Germinal center (tissue), 1 donor: ENCODE measurements around the gene GPR108.
"Not testable (repeated sequence)": the region's sequence is repeated elsewhere in the genome, so short reads cannot be mapped to it uniquely, and the experiment has no call there.

Experiments
- DNase-seq: peaks from one replicate; pipeline ENCODE4 v3.0.0; 2012; ENCODE audit warnings: mixed read lengths, low spot score

Gene GPR108

DNA sequence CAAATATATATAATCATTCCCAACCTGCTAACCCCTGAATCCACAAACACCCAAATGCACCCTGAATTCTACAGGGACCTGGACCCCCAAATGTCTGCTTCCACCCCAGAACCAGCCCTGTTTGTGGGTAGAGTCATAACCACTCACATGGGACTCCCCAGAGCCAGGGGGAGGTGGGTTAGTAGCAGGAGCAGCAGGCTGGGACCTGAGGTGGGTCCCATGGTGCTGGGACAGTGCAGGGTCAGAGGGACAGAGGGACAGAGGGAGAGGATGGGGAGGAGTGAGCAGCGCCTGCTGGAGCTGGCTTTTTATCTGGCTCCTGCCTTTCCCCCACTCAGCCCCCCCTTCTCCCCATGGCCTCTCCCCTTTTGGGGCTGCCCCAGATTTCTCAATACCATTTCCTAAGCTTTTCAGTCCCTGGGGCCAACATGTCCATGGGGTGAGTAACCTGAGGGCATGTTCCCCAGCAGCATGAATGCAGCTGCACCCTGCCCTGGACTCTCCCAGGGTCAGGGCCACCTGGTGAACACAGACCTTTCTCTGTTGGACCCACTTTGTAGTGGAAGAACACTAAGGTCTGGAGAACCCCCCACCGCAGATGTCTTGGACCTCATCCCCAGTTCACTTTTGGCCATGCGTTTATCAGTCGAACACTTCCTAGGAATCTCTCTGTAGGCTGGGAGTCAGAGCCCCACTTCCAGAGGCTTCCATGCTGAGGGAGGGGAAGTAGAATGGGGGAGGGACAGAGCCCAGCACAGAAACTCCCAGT is 16.8 kb downstream of the GPR108 start, which contains the start of gene C3:
TSS of gene C3 (minus strand) at position 282 of the 769 bp plus-strand sequence. CDS start at position 221, 61 bp downstream.
- DNase-seq = no peak

- DNase-seq = no peak
Measured at GRCh38 chr19:6719992-6720368, 17.4 kb downstream of the GPR108 start.

DNA sequence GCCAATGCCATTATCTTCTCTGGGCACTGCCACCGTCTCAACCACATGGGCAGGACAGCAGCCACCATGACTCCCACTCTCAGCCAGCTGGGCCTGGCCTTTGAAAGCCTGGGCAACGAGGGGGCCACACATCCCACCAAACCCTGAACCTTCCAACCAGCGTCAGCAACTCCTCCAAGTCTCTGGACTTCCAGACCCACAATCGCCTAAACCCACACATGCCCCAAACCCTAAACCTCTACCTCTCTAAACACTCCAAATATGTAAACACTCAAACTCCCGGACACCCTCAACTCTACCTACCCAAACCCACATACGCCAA is 17.9 kb downstream of the GPR108 start:
- no peak for DNase-seq

DNA sequence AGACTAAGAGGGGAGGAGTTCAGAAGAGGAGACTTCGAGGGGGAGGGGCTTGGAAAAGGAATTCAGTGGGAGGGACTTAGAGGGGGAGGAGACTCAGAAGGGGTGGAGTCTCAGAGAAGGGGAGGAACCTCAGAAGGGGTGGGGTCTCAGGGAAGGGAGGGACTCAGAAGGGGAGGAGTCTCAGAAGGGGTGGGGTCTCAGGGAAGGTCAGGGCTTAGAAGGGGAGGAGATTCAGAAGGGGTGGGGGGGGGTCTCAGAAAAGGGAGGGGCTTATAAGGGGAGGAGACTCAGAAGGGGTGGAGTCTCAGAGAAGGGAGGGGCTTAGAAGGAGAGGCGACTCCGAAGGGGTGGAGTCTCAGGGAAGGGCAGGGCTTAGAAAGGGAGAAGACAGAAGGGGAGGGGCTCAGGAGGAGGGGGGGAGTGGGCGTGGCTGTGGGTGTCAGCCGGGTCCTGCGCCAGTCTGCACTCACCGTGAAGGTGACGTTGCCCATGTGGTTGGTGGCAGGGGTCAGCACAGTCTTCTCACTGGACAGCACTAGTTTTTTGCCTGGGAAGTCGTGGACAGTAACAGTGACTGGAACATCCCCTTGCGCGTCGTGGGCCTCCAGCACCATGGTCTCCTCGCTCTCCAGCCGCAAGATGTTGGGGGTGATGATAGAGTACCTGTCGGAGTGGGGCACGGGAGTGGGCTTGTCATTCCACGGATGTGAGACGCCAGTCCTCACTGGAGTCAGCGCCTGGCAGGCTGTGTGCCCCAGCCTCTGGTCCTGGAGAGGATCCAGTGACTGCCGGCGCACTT is 18.4 kb downstream of the GPR108 start:
- DNase-seq = peak; percentile 56

- DNase-seq = no peak
Measured at GRCh38 chr19:6718111-6718740, 19.2 kb downstream of the GPR108 start.

- DNase-seq = no peak
Measured at GRCh38 chr19:6717441-6717971, 19.9 kb downstream of the GPR108 start.

DNA sequence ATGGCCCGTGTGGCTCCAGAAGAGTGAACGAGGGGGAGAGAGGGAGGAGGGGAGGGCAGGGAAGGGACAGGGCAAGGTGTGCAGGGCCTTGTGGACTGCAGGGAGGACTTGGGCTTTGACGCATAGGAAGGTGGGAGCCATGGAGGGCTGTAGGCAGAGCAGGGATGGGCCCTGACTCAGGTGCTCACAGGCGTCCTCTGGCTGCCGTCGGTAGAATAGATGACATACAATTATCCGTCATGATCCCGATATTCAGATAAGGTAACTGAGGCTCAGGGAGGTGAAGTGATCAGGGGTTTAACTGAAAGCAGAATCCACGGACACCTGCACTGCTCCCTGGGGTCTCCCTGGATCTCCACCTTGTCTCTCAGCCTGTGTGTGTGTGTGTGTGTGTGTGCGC is 20.3 kb downstream of the GPR108 start:
- no peak for DNase-seq

DNA sequence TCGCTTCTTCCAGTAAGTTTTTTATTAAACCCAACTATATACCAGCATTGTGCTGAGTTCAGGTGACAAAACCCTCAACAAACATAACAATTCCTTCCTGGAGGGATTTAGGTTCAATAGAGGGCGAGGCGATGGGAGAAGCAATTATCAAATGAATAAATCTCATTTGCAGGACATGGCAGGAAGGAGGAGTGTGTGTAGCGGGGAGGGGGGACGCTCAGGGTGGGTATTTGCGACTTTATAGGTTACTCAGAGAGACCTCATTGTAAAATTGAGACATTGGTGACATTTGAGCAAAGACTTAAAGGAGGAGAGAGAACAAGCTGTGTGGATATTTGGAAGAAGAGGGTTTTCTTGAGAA is 20.8 kb downstream of the GPR108 start:
- no peak for DNase-seq

GRCh38 chr19:6714749-6715555 is 22.4 kb downstream of the GPR108 start:
- no peak for DNase-seq

DNA sequence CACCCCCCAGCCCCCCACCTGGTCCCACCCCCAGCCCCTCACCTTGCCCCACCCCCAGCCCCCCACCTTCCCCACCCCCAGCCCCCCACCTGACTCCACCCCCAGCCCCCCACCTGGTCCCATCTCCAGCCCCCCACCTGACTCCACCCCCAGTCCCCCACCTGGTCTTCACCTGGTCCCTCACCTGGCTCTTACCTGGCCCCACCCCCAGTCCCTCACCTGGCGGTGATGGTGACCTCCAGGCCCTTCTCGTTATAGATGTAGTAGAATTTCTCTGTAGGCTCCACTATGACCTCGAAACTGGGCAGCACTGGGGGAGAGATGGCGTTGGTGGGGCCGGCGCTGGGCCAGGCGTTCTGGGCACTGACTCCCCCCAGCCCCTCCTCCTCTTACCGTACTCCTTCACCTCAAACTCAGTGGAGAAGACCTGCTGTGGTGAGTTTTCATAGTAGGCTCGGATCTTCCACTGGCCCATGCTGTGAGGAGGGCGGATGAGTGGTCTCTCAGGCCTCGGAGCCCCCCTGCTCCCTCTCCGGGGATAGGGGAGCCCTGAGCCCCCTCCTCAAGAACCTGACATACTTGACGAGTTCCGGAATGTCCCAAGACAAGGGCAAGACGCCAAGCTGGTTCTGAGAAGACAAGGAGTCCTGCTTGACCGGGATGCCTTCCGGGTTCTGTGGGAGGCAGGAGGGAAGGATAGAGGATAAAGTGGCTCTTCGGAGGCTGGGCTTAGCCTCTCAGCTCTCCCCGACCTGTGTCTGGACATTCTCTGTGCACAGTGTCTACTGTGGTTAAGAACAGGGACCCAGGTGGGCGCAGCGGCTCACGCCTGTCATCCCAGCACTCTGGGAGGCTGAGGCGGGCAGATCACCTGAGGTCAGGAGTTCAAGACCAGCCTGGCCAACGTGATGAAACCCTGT is 23.3 kb downstream of the GPR108 start:
- DNase-seq = no peak

- no peak for DNase-seq
Measured at GRCh38 chr19:6712692-6713670, 24.4 kb downstream of the GPR108 start.

- DNase-seq = no peak
Measured at GRCh38 chr19:6712231-6712630, 25.1 kb downstream of the GPR108 start.

GRCh38 chr19:6711605-6712004 is 25.8 kb downstream of the GPR108 start:
- no peak for DNase-seq

DNA sequence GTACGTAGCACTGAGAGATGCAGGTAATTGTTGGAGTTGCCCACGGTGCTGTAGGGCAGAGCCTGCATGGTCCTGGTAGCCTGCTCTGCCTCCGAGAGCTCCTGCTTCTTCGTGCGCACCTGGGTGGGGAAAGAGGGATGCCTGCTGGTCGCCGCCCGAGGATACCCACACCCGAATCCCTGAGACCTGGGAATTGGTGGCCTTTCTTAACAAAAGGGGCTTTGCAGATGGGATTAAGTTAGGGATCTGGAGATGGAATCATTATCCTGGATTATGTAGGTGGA is 26.4 kb downstream of the GPR108 start:
- DNase-seq = no peak

DNA sequence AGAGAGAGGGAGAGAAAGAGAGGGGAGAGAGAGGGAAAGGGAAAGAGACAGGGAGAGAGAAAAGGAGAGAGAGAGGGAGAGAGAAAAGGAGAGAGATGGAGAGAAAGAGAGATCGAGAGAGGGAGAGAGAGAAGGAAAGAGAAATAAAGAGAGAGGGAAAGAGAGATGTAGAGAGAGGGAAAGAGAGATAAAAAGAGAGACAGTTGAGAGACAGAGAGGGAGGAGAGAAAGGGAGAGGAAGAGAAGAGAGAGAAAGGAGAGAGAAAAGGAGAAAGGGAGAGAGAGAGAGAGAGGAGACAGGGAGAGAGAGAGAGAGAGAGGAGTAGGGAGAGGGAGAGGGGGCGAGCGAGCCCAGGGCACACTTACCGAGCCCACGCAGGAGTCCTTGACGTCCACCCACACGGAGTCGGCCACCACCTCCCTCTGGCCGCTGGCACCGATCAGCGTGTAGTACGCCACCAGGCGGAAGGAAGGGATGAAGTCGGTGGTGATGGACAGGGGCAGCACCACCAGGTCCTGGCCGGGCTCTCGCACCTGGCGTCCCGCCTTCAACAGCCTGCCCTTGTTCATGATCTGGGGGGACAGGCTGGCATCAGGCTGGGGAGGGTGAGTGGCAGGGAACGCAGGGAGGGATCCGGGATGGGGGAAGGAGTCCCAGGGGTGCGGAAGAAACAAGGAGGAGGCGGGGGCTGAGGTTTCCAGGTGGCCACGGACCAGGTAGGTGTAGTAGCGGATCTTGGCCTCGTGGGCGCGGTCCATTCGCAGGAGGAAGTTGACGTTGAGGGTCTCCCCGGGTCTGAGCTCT is 26.9 kb downstream of the GPR108 start:
- no peak for DNase-seq

GRCh38 chr19:6709549-6709948 is 27.8 kb downstream of the GPR108 start:
- DNase-seq = no peak

GRCh38 chr19:6708913-6709312 is 28.5 kb downstream of the GPR108 start:
- DNase-seq = not testable (repeated sequence)

DNA sequence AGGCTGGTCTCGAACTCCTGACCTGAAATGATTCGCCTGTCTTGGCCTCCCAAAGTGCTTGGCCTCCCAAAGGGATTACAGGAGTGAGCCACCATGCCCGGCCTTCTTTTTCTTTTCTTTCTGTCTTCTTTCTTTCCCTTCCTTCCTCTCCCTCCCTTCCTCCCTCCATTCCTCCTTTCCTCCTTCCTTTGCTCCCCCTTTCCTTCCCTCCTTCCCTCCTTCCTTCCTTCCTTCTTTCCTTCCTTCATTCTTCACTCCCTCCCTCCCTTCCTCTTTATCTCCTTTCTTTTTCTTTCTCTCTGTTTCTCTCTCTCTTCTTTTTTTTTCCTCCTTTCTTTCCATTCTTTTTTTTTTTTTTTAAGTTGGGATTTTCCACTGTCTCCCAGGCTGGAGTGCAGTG is 29.0 kb downstream of the GPR108 start:
- DNase-seq = no peak

- no peak for DNase-seq
Measured at GRCh38 chr19:6707658-6708018, 29.7 kb downstream of the GPR108 start.
